GM18526 (cell line): Measurements from ENCODE around the gene RGS6.

Experiments
- POLR2A ChIP-seq: IDR thresholded peaks from 3 replicates; pipeline ENCODE4 v1.6.1; 2011; ENCODE audit not compliant: insufficient read length; ENCODE audit errors: extremely low read depth

The RGS6 gene

GRCh38 chr14:72540836-72541235 lies 608.6 kb downstream of the RGS6 start:
- TF ChIP-seq POLR2A, result no peak

GRCh38 chr14:72541546-72541945 lies 609.3 kb downstream of the RGS6 start:
- no peak for TF ChIP-seq POLR2A

DNA sequence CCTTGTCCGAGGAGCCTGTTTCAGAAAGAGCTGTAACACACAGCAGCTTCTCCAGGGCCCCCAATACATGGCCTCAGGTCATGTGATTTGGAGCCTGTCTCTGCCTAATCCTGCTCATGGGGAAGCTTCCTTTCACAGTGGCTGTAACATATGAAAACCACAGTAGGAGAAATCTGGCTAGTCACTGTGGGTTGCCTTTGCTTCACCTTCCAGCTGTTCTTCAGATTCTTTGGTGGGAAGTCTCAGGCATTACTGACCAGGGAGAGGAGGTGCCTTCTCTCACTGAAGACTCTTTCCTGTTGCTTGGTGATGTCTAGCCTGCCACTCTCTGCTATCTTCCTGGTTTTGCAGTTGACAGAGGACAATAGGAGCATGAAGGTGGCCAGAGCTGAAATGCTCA lies 611.1 kb downstream of the RGS6 start:
- no peak for TF ChIP-seq POLR2A

DNA sequence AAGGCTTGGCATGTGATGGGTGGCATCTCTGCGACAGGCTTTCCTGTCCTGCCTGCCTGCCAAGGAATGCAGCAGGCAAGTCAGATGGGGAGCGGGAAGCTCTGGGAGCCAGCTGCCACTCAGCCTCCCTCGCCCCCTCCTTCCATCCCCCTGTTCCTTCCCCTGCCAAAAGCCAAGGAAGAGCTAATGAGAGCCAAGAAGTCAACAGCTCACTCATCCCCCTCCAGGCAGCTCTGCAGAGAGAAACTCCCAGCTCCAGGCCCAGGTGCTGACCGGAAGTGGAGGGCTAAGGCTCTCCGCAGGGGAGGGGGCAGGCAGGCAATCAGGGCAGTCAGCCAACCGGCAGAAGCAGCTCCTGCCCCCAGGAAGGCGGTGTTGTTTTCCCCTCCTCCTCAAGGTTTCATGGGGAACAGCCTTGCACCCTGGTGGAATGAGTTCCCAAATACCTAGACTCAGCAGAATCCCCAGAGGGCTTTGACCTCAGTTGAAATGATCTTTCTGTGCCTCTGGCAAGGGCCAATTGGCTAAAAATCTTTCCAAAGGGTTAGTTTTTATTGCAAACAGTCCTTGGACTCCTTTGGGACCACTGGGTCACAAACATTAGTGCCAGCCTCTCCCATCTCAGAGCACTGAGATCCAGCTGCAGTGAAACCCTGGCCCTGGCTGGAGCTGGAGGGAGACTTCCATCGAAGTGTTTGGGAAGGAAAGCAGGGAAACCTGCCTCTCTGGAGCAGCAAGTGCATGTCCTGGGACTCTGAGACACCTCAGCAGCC lies 612.6 kb downstream of the RGS6 start:
- no peak for TF ChIP-seq POLR2A

GRCh38 chr14:72545411-72546311 lies 613.4 kb downstream of the RGS6 start:
- no peak for TF ChIP-seq POLR2A

GRCh38 chr14:72546344-72547016 lies 614.3 kb downstream of the RGS6 start:
- TF ChIP-seq POLR2A, result no peak

DNA sequence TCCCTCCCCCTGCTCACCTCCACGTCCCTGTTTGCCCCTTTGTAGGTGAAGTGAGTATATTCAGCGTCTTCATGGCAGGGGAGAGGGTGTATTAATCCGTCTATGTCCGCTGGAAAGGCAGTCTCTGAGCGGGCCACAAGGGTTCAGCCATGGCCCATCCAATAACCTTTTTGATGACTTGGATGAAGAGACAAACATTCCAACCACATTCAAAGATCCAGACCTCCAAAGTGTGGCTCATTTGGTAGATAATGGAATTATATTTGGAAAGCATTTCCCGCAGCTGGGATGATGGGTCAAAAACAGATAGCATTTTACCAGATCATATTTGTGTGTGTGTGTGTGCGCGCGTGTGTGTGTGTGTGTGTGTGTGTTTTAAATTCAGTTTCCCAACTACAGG lies 615.8 kb downstream of the RGS6 start:
- no peak for TF ChIP-seq POLR2A

GRCh38 chr14:72549026-72549425 lies 616.8 kb downstream of the RGS6 start:
- no peak for TF ChIP-seq POLR2A

GRCh38 chr14:72549854-72550253 lies 617.6 kb downstream of the RGS6 start:
- no peak for TF ChIP-seq POLR2A

DNA sequence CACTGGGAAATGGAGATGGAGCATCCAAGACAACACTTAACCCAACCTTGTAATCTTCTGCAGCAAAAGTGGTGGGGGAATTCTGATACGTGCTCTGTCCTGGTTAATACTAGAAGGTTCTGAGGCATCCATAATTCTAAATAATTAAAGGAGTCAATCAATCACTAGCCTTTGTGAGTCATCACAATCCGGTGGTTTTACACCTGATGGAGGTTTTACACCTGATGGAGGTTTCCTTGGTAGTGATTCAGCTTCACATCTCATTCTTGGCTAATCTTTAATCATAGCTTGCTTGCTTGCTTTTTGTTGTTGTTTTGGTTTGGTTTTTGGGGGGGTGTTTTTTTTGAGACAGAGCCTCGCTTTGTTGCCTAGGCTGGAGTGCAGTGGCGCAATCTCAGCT lies 618.3 kb downstream of the RGS6 start:
- TF ChIP-seq POLR2A, result no peak

DNA sequence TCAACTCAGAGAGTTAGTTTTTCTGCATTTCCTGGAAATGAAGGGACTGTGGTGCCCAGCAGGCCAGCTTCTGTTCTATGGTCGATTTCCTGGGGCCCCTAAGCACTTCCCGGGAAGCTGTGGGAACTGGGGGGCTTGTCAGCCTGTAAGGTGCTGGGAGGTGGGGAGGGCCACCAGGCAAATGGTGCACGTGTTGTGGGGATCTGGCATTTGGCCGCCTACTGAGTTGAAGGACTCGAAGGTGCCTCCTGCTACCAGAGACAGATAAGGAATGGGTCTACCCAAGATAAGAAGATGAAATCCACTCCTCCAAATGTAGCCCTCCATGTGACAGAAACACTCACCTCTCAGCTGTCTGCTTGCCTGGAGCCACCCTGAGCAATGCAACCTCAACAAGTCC lies 620.0 kb downstream of the RGS6 start:
- no peak for TF ChIP-seq POLR2A

DNA sequence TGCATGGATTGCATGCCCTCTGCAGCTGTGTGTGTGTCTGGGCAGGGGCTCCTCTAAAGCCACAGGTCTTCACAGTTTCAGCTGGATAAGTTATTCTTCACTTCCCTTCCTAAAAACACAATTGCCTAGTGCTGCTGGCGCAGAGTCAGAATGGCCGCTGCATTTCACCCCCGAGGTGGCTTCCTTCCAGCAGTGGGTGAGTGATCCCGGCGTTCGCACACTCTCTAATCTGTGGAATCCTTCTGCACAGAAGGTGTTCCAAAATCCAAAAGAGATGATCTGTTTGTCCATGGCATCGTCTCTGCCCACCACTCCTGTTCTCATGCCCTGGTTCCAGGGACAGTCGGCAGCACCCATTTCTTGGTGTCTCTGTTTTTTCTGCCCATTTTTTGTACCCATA lies 620.9 kb downstream of the RGS6 start:
- TF ChIP-seq POLR2A, result no peak

DNA sequence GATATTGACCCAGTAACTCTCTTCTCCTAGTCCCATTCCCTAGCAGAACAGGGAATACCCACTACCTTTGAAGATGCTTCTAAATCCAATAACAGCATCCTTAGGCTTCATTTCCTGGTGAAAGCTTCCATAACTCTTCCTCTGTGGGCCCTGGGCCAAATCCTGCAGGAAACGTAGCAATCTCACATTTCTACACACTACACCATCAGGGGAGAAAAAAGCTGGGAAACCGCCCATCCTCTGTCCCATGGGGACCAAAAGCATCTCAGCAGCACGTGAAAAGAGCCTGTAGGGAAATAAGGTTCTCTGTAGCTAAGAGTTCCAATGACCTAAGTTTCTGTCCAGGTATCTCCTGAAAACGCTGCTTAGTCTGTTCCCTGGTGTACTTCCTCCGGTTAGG lies 621.4 kb downstream of the RGS6 start:
- no peak for TF ChIP-seq POLR2A

DNA sequence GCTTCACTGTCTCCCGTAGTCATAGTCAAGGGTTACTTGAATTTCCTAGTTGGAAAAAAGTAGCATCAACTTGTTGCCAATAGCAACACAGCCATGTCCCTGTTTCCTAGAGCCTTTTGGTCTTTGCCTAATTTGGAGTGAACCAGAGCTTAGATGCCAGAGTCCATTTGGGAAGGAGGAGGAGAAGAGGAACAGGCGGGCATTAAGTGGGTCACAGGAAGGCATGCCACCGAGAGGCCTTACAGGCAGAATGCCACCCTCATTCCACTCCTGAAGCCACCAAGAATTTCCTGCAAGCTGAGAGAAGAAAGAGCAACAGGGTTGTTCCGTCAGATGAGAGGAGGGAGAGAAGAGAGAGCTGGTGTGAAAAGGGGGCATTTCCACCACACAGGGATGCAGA lies 622.2 kb downstream of the RGS6 start:
- no peak for TF ChIP-seq POLR2A

DNA sequence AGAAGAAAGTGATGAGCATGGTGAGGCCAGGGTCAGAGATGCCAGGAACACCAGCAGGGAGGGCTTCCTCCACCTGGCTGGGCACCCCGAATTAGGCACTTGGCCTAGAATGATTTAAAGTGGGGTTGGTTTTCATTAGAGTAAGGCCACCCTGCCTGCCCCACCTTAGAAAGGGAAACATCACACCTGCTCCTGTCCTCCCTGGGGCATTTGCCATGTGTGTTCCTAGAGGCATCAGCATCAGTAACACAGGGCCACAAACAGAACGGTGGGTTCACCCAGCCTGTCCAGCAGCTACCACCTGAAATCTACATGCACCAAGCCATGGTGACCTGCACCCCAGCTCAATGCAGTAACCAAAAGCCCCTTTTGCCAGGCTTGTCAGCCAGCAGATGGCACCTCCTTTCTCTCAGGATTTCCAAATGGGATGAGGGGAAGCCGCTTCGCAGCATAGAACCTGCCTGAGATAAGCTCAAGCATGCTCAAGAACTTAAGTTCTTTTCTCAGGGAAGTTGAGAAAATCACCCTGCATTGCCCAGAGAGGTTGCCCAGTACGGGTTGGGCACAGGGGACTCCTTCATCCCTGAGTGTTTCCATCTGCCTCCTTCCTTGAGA lies 622.9 kb downstream of the RGS6 start:
- no peak for TF ChIP-seq POLR2A
